ENCODE data around the gene KATNAL1.

Gene KATNAL1

GRCh38 chr13:30337061-30337610 lies 29.8 kb upstream of the KATNAL1 start:
- no peaks in the 10 kb centered on the region for H4K20me1 ChIP-seq (ENCODE audit: control insufficient read depth, insufficient read depth, low read depth, low read length)
- peaks cover 97% of the 10 kb centered on the region for H3K4me1 ChIP-seq (ENCODE audit: control insufficient read depth, low read length)
- H3K27ac ChIP-seq (ENCODE audit: low read depth, low read length): peak overlapping the region; percentile 60
- H3F3A ChIP-seq (ENCODE audit: control insufficient read depth, insufficient read depth): peaks cover 48% of the 10 kb centered on the region
- H3K9me2 ChIP-seq (replicated peaks; ENCODE audit: control insufficient read depth, low read length): no peaks in the 10 kb centered on the region
- H3K4me3 ChIP-seq (ENCODE audit: low read length): peak overlapping the region; percentile 31; the same call in 1 of the 2 replicates
- H3K27me3 ChIP-seq (ENCODE audit: control insufficient read depth, low read length): no peaks in the 10 kb centered on the region
- no peaks in the 10 kb centered on the region for H3K9me3 ChIP-seq (ENCODE audit: control insufficient read depth, insufficient read depth, low read length)
- peaks cover 13% of the 10 kb centered on the region for H3K79me2 ChIP-seq (ENCODE audit: control insufficient read depth, low read length)
- peaks cover 26% of the 10 kb centered on the region for H3K36me3 ChIP-seq (ENCODE audit: control insufficient read depth, low read length)
- no peak for TF ChIP-seq EZH2phosphoT487 (IDR thresholded peaks at IDR 0.05; ENCODE audit: borderline replicate concordance, low read length)
- TF ChIP-seq CTCF (IDR thresholded peaks at IDR 0.05; ENCODE audit: low read depth, low read length, poor library complexity, severe bottlenecking): no peak
- peak overlapping the region; percentile 53 for H3K4me2 ChIP-seq (ENCODE audit: low read length)

- Histone ChIP-seq H3K79me2 (ENCODE audit: control insufficient read depth, low read length) (peaks cover 22% of the 10 kb centered on the region), H3K36me3 (ENCODE audit: control insufficient read depth, low read length) (peaks cover 18% of the 10 kb centered on the region), H4K20me1 (ENCODE audit: control insufficient read depth, insufficient read depth, low read depth, low read length) (no peaks in the 10 kb centered on the region), H3K4me1 (ENCODE audit: control insufficient read depth, low read length) (peaks cover 98% of the 10 kb centered on the region), H3K9me2 (replicated peaks; ENCODE audit: control insufficient read depth, low read length) (no peaks in the 10 kb centered on the region), H3K4me3 (ENCODE audit: low read length) (peak overlapping the region; percentile 71), H3K4me2 (ENCODE audit: low read length) (peak overlapping the region; percentile 81), H3K9me3 (ENCODE audit: control insufficient read depth, insufficient read depth, low read length) (no peaks in the 10 kb centered on the region), H3K27ac (ENCODE audit: low read depth, low read length) (peak overlapping the region; percentile 100), H3F3A (ENCODE audit: control insufficient read depth, insufficient read depth) (peaks cover 63% of the 10 kb centered on the region), H3K27me3 (ENCODE audit: control insufficient read depth, low read length) (no peaks in the 10 kb centered on the region)
- TF ChIP-seq CTCF (IDR thresholded peaks at IDR 0.05; ENCODE audit: low read depth, low read length, poor library complexity, severe bottlenecking): peak; percentile 85
- TF ChIP-seq EZH2phosphoT487 (IDR thresholded peaks at IDR 0.05; ENCODE audit: borderline replicate concordance, low read length): no peak
These were observed 27.5 kb upstream of the KATNAL1 start for GRCh38 chr13:30334663-30335386.

GRCh38 chr13:30333616-30334015 lies 26.3 kb upstream of the KATNAL1 start:
- no peak for TF ChIP-seq EZH2phosphoT487 (IDR thresholded peaks at IDR 0.05; ENCODE audit: borderline replicate concordance, low read length)
- no peak for TF ChIP-seq CTCF (IDR thresholded peaks at IDR 0.05; ENCODE audit: low read depth, low read length, poor library complexity, severe bottlenecking)
- Histone ChIP-seq H3K4me1 (ENCODE audit: control insufficient read depth, low read length) (peaks cover 98% of the 10 kb centered on the region), H3K4me3 (ENCODE audit: low read length) (peak overlapping the region; percentile 71), H3F3A (ENCODE audit: control insufficient read depth, insufficient read depth) (peaks cover 72% of the 10 kb centered on the region), H3K9me2 (replicated peaks; ENCODE audit: control insufficient read depth, low read length) (no peaks in the 10 kb centered on the region), H3K27ac (ENCODE audit: low read depth, low read length) (peak overlapping the region; percentile 100), H3K79me2 (ENCODE audit: control insufficient read depth, low read length) (peaks cover 23% of the 10 kb centered on the region), H3K9me3 (ENCODE audit: control insufficient read depth, insufficient read depth, low read length) (no peaks in the 10 kb centered on the region), H3K36me3 (ENCODE audit: control insufficient read depth, low read length) (peaks cover 16% of the 10 kb centered on the region), H3K27me3 (ENCODE audit: control insufficient read depth, low read length) (no peaks in the 10 kb centered on the region), H3K4me2 (ENCODE audit: low read length) (peak overlapping the region; percentile 81), H4K20me1 (ENCODE audit: control insufficient read depth, insufficient read depth, low read depth, low read length) (no peaks in the 10 kb centered on the region)

All from DOHH2 (cell line).